ENCODE data around the gene DNMT1. TPM values are rescaled to one million over a fixed set of nuclear protein-coding genes. Genes with fewer than 3 reads are reported as not detected.
A peak's percentile ranks its signal among the peaks of the same experiment; 100 is the strongest.

DNMT1 gene
- total RNA-seq, 1 donor from 2014 or later = 333 TPM

DNA sequence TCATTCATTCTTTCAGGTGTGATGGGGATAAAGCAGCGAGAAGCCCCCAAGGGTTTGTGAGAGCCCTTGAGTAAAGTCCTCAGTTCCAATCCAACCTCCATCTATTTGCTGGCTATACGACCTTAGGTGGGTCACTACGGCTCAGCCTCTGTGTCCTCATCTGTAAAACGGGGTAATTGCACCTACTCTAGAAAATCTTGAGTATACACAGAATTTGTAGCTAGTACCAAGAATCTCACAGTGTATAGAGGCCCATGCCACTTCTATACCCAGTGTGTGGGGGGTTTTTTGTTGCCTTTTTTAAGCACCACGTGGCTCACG is 406 bp upstream of the DNMT1 start:
- Mint-ChIP-seq H3K27me3 (ENCODE audit: low read depth) (no peaks in the 10 kb centered on the region), H3K9me3 (no peaks in the 10 kb centered on the region), H3K4me3 (peak overlapping the region; percentile 94), H3K27ac (ENCODE audit: unreplicated experiment) (peak overlapping the region; percentile 94), H3K4me1 (peaks cover 14% of the 10 kb centered on the region), H3K36me3 (ENCODE audit: low read depth) (no peaks in the 10 kb centered on the region)
- DNase-seq (ENCODE audit: low read depth, low spot score) = no peak
- no peak for TF ChIP-seq CTCF (conservative IDR thresholded peaks at IDR 0.05)

- Mint-ChIP-seq H3K9me3 (no peaks in the 10 kb centered on the region), H3K27me3 (ENCODE audit: low read depth) (no peaks in the 10 kb centered on the region)
Measured at GRCh38 chr19:10193790-10194499, 808 bp downstream of the DNMT1 start.

GRCh38 chr19:10192922-10193321 is 1.8 kb downstream of the DNMT1 start:
- H3K9me3 Mint-ChIP-seq = no peaks in the 10 kb centered on the region
- no peak overlapping the region for H3K27ac Mint-ChIP-seq (ENCODE audit: unreplicated experiment)
- no peak for TF ChIP-seq CTCF (conservative IDR thresholded peaks at IDR 0.05)
- no peak for DNase-seq (ENCODE audit: low read depth, low spot score)
- H3K4me3 Mint-ChIP-seq = peak overlapping the region; percentile 81
- no peaks in the 10 kb centered on the region for H3K36me3 Mint-ChIP-seq (ENCODE audit: low read depth)
- H3K27me3 Mint-ChIP-seq (ENCODE audit: low read depth) = no peaks in the 10 kb centered on the region
- H3K4me1 Mint-ChIP-seq = peaks cover 20% of the 10 kb centered on the region

More at GRCh38 chr19:10193790-10194499, 808 bp downstream of the DNMT1 start:
- Mint-ChIP-seq H3K27ac (ENCODE audit: unreplicated experiment) (peak overlapping the region; percentile 97), H3K4me3 (peak overlapping the region; percentile 94), H3K36me3 (ENCODE audit: low read depth) (no peaks in the 10 kb centered on the region), H3K4me1 (peaks cover 20% of the 10 kb centered on the region)
- no peak for TF ChIP-seq CTCF (conservative IDR thresholded peaks at IDR 0.05)
- DNase-seq (ENCODE audit: low read depth, low spot score) = no peak

GRCh38 chr19:10191347-10191746 is 3.4 kb downstream of the DNMT1 start:
- Mint-ChIP-seq H3K27me3 (ENCODE audit: low read depth) (no peaks in the 10 kb centered on the region), H3K27ac (ENCODE audit: unreplicated experiment) (no peak overlapping the region), H3K9me3 (no peaks in the 10 kb centered on the region), H3K4me1 (peaks cover 25% of the 10 kb centered on the region), H3K36me3 (ENCODE audit: low read depth) (no peaks in the 10 kb centered on the region), H3K4me3 (peak overlapping the region; percentile 72)
- DNase-seq (ENCODE audit: low read depth, low spot score) = no peak
- TF ChIP-seq CTCF (conservative IDR thresholded peaks at IDR 0.05) = no peak

GRCh38 chr19:10190026-10190425 is 4.7 kb downstream of the DNMT1 start:
- no peak for TF ChIP-seq CTCF (conservative IDR thresholded peaks at IDR 0.05)
- peak overlapping the region; percentile 79 for H3K4me3 Mint-ChIP-seq
- H3K9me3 Mint-ChIP-seq = no peaks in the 10 kb centered on the region
- H3K36me3 Mint-ChIP-seq (ENCODE audit: low read depth) = no peaks in the 10 kb centered on the region
- DNase-seq (ENCODE audit: low read depth, low spot score) = no peak
- H3K27me3 Mint-ChIP-seq (ENCODE audit: low read depth) = no peaks in the 10 kb centered on the region
- H3K27ac Mint-ChIP-seq (ENCODE audit: unreplicated experiment) = peak overlapping the region; percentile 80
- peaks cover 22% of the 10 kb centered on the region for H3K4me1 Mint-ChIP-seq

Data from neural crest cell (in vitro differentiated cells).